T-helper 17 cell (primary cell): ENCODE measurements around the gene PRR5. TPM values are rescaled to one million over a fixed set of nuclear protein-coding genes. Genes with fewer than 3 reads are reported as not detected.
"Not testable (repeated sequence)": the region's sequence is repeated elsewhere in the genome, so short reads cannot be mapped to it uniquely, and the experiment has no call there.

Experiments used
- ATAC-seq: fragments of 150-1000 bp; cut with Tn5 transposase; 2 replicates; pipeline ENCODE4 v1.10.0; 2021; ENCODE audit warnings: mild to moderate bottlenecking, moderate library complexity
- DNase-seq, 3 donors: peaks; one replicate each; pipeline versions ENCODE4 v3.0.0 to v3.0.0-alpha.2; 2020 to 2021
- H3K9me3 ChIP-seq: one replicate; pipeline ENCODE4 v1.7.0; 2013; ENCODE audit warnings: low read length, mild to moderate bottlenecking; ENCODE audit not compliant: control insufficient read depth, poor library complexity, severe bottlenecking
- H3K27ac Mint-ChIP-seq: one replicate; pipeline ENCODE4 v1.8.0; 2022; ENCODE audit warnings: mild to moderate bottlenecking, moderate library complexity, mixed read lengths
- H3K27me3 Mint-ChIP-seq: one replicate; pipeline ENCODE4 v1.8.0; 2022; ENCODE audit warnings: mixed read lengths
- H3K36me3 Mint-ChIP-seq: one replicate; pipeline ENCODE4 v1.8.0; 2022; ENCODE audit warnings: low read depth, mixed read lengths
- H3K4me1 Mint-ChIP-seq: one replicate; pipeline ENCODE4 v1.8.0; 2022; ENCODE audit warnings: mild to moderate bottlenecking, mixed read lengths
- H3K4me3 Mint-ChIP-seq: one replicate; pipeline ENCODE4 v1.8.0; 2022; ENCODE audit warnings: mild to moderate bottlenecking, moderate library complexity, mixed read lengths
- total RNA-seq, 4 donors: library from RNA in 2 of 4; stranded (reverse) in 2 of 4; gene quantifications; one replicate each; pipeline ENCODE4 v1.2.3 and lab custom pipeline; 2022 to 2026

The PRR5 gene
- total RNA-seq, 2 donors from 2014 or later: 51.8 to 52.2 TPM

DNA sequence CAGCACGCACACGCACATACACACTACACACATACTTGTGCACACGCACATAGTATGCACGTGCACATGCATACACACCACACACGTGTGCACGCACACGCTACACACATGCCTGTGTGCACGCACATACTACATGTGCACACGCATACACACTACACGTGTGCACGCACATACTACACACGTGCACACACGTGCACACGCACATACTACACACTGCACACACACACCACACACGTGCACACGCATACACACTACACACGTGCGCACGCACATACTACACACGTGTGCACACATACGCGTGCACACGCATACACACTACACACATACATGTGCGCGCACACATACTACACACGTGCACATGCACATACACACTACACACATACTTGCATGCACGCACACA lies 30.7 kb downstream of the PRR5 start:
- Mint-ChIP-seq H3K36me3 (no peaks in the 10 kb centered on the region), H3K4me1 (no peaks in the 10 kb centered on the region), H3K27ac (peak overlapping the region; percentile 47), H3K4me3 (no peak overlapping the region), H3K27me3 (no peaks in the 10 kb centered on the region)
- H3K9me3 ChIP-seq: no peaks in the 10 kb centered on the region
- no peak for ATAC-seq
- no peak for DNase-seq

DNA sequence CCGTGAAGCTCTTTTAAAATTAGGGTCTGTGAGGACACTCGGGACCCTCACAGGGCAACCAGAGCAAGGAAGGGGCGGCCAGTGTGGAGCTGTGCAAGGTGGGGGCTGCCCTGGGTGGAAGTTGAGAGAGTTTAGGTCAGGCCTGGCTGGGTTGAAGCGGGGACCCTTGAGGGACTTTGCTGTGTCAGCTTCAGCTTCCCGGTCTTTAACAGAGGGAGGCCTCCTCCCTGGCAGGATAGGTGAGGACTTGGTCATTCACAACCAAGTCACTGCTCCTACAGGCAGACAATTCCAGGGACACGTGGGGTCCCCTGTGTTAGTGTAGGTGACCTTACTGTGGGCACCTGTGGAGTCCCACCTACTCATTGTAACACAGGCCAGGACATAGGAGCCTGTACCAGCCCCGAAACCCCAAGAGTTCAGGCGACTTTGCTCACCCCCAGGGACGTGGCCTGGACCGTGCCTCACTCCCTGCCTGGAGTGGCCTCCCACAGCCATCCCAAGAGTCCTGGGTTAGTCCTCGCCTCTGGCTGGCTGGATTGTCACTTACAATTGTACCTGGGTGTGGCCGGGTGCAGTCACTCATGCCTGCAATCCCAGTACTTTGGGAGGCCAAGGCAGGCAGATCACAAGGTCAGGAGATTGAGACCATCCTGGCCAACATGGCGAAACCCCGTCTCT lies 31.6 kb downstream of the PRR5 start:
- DNase-seq: no peak
- ATAC-seq: no peak

DNA sequence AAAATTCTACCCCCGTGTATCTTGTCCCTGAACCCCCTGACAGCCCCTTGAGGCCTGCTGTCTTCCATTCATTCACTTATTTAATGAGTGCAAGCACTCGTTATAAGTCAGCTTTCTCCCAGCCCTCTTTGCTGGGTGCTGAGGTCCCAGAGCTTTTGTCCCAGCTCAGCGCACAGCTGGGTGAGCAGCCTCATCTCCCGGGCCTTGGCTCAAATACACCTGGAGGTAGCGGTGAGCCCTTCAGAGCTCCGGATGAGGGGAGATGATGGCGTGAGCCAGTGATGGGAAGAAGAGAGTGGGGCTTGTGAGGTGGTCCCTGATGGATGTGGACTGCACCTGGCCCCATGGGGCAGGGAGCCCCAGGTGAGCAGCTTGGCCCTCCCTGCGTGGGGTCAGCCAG lies 32.3 kb downstream of the PRR5 start:
- Mint-ChIP-seq H3K4me3 (no peak overlapping the region), H3K27me3 (no peaks in the 10 kb centered on the region), H3K36me3 (no peaks in the 10 kb centered on the region), H3K27ac (peak overlapping the region; percentile 32), H3K4me1 (no peaks in the 10 kb centered on the region)
- no peak for DNase-seq
- no peak for ATAC-seq
- no peaks in the 10 kb centered on the region for H3K9me3 ChIP-seq

More for the DNA sequence above, 31.6 kb downstream of the PRR5 start:
- Mint-ChIP-seq H3K4me1 (no peaks in the 10 kb centered on the region), H3K27ac (no peak overlapping the region), H3K36me3 (no peaks in the 10 kb centered on the region), H3K4me3 (no peak overlapping the region), H3K27me3 (no peaks in the 10 kb centered on the region)
- H3K9me3 ChIP-seq: no peaks in the 10 kb centered on the region

DNA sequence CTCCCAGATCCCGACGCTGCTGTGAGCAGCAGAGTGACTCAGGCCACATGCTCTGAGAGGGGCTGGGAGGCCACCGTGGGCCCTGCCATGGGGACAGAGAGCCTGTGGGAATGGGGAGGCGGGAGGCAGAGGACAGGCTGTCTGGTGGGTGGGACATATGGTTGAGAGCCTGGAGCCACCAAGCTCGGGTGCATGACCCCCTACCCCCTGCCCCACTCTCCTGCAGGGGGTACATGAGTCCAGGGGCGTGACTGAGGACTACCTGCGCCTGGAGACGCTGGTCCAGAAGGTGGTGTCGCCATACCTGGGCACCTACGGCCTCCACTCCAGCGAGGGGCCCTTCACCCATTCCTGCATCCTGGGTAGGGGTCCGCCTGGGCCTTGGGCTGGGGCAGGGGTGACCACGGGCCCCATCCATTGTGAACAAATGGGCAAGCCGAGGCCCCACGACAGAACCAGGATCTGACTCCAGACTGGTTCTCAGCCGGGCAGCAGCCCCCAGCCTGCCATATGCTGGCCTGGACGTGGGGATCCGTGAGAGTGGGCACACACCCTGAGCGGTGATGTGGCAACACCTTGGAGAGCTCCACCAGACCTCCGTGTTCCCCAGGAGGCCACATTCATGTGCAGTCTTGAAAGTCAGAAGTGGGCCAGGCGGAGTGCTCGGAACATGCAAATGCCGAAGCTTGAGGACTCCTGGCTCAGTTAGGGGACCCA lies 33.0 kb downstream of the PRR5 start:
- Mint-ChIP-seq H3K27ac (no peak overlapping the region), H3K27me3 (no peaks in the 10 kb centered on the region), H3K4me3 (no peak overlapping the region), H3K36me3 (no peaks in the 10 kb centered on the region), H3K4me1 (no peaks in the 10 kb centered on the region)
- no peaks in the 10 kb centered on the region for H3K9me3 ChIP-seq
- ATAC-seq (no peak), DNase-seq (no peak)

DNA sequence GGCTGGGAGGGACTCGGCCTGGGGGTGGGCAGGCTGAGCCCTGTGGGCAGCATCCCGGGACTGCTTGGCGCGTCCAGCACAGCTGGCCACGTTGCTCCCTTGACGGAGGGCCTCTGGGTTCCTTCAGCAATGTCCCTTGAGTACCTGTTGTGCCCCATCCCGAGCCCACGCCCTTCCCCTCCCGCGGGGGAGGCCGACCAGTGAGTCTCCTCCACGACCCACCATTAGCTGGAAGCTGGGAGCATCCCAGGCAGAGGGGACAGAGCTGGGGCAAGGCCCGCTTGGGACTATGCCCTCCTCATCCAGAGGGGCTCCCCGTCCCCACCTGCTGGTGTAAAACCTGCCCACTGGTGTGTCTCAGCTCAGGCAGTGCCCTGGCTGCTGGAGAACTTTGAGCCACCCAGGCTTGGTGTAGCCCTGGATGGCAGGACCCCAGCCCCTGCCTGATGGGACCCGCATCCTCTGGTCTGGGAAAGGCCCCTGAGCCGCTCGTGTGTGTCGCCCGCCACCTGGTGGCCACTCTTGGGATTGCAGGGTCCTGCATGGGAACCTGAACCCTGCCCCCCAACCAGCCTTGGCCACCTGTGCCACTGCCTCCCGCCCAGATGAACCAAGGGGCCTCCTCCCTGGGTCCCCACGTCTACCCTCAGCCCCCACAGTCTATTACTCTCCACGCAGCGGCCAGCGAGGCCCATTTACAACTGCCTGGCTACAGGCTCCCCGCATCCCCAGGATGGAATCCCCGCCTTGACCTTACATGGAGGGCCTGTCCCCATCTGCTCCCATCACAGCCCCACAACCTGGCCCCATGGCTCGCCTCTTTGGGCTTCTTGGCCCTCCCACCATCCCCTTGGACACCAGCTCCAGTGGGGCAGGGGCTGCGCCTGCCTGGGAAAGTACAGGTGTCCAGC lies 33.8 kb downstream of the PRR5 start:
- H3K4me3 Mint-ChIP-seq: peak overlapping the region; percentile 52
- DNase-seq (peak; percentile 65 to 83 (median 74)), ATAC-seq (peak; percentile 81)
- H3K4me1 Mint-ChIP-seq: no peaks in the 10 kb centered on the region
- no peaks in the 10 kb centered on the region for H3K36me3 Mint-ChIP-seq
- peak overlapping the region; percentile 72 for H3K27ac Mint-ChIP-seq
- no peaks in the 10 kb centered on the region for H3K27me3 Mint-ChIP-seq
- H3K9me3 ChIP-seq: no peaks in the 10 kb centered on the region

DNA sequence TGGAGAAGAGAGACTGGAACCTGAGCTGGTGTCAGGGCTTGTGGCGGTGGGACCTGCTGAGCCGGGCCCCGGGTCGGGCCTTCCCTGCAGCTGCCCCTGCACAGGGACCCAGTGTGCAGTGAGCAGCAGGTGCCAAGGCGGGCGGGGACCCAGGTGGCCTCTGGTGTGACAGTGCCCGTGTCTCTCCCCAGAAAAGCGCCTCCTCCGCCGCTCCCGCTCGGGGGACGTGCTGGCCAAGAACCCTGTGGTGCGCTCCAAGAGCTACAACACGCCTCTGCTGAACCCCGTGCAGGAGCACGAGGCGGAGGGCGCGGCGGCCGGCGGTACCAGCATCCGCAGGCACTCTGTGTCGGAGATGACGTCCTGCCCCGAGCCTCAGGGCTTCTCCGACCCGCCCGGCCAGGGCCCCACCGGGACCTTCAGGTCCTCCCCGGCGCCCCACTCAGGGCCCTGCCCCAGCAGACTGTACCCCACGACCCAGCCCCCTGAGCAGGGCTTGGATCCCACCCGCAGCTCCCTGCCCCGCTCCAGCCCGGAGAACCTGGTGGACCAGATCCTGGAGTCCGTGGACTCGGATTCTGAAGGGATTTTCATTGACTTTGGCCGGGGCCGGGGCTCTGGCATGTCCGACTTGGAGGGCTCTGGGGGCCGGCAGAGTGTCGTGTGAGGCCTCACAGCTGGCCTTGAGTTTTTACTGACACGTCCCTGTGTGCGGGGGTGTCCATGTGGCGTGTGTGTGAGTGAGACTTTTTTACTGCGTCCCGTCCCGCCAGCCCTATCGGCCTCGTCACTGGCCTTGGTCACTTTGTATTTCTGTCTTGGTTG lies 34.8 kb downstream of the PRR5 start:
- peak overlapping the region; percentile 72 for H3K27ac Mint-ChIP-seq
- no peaks in the 10 kb centered on the region for H3K9me3 ChIP-seq
- H3K27me3 Mint-ChIP-seq: no peaks in the 10 kb centered on the region
- H3K4me1 Mint-ChIP-seq: no peaks in the 10 kb centered on the region
- DNase-seq (no peak), ATAC-seq (no peak)
- H3K36me3 Mint-ChIP-seq: no peaks in the 10 kb centered on the region
- no peak overlapping the region for H3K4me3 Mint-ChIP-seq

DNA sequence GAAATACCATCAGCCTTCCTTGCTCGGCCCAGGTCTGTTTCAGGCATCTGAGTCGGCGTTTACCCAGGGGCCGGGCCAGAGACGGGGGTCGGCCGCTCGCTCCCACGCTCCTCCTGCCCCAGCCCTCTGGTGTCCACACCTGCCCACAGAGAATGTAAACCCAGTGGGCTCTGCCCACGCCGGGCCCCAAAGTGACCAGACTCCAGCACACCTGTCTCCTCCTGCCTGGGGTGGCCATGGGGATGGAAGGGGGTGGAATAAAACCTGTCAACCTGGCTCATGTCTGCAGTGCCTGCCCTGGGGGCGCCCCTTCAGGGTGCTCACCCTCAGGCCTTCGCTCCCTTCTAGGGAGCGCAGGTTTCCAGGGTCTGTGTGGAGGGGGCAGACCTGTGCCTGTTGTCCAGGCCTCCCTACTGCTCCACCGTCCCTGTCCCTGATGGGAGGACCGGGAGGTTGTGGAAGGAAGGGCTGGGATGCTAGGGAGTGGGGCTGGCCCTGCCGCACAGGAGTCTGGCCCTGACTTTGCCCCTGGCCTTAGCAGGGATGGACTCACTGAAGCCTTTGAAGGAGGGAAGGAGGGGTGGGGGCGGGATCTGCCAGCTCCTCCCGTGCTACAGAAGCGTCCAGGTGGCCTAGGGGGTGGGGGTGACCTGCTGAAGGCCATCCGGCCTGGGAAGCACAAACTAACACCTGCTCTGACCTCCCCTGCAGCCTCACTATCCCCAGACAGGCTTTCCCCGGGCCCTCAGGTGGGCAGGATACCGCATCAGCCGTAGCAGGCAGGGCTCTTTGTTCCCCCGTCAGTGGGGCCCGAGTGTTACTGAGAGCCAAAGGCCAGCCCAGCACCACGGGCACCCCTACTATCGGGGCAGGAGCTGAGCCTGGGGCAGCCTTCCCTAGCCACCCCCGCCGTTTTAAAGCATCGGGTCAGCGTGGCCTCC lies 35.7 kb downstream of the PRR5 start:
- no peak overlapping the region for H3K4me3 Mint-ChIP-seq
- H3K4me1 Mint-ChIP-seq: no peaks in the 10 kb centered on the region
- no peaks in the 10 kb centered on the region for H3K27me3 Mint-ChIP-seq
- DNase-seq (no peak), ATAC-seq (no peak)
- H3K27ac Mint-ChIP-seq: no peak overlapping the region
- no peaks in the 10 kb centered on the region for H3K36me3 Mint-ChIP-seq
- no peaks in the 10 kb centered on the region for H3K9me3 ChIP-seq

DNA sequence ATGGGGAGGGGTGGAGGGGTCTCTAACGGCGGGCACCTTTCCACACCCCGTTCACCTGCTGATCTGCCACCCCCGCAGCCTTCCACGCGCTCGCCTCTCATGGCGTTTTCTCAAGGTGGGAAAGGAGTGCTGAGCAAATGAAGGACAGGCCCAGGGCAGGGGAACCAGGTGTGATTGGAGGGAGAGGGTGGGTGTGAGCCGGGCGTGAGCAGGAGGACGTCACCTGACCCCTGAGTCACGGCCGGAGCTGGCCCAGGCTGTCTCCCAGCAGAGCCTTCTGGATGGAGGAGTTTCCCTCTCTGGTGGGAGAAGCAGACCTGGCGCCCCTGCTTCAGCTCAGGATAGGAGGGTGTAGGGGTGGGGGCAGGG lies 36.3 kb downstream of the PRR5 start:
- no peaks in the 10 kb centered on the region for H3K36me3 Mint-ChIP-seq
- no peaks in the 10 kb centered on the region for H3K4me1 Mint-ChIP-seq
- H3K27ac Mint-ChIP-seq: no peak overlapping the region
- no peak for DNase-seq
- no peaks in the 10 kb centered on the region for H3K27me3 Mint-ChIP-seq
- no peak for ATAC-seq
- H3K4me3 Mint-ChIP-seq: no peak overlapping the region
- no peaks in the 10 kb centered on the region for H3K9me3 ChIP-seq

DNA sequence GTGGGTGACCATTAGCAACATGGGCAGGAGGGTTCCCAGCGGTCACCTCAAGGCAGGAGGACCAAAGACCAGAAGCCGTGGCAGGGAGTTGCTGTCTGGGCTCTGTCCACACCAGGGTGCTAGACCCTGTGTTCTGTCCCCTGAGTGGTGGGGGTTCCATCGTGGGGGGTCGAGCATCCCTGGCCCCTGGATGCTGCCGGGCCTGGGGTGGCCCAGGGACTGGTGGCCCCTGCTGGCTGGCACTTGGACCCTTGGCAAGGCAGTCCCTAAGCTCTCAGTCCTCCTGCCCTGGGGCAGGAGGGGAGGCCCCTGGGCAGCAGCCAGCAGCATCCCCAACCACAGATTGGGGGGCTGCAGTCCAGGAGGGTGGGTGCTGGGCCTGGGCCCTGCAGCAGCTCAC lies 37.0 kb downstream of the PRR5 start:
- DNase-seq: no peak
- Mint-ChIP-seq H3K27ac (no peak overlapping the region), H3K36me3 (no peaks in the 10 kb centered on the region), H3K4me1 (no peaks in the 10 kb centered on the region), H3K4me3 (no peak overlapping the region), H3K27me3 (no peaks in the 10 kb centered on the region)
- H3K9me3 ChIP-seq: no peaks in the 10 kb centered on the region
- no peak for ATAC-seq

DNA sequence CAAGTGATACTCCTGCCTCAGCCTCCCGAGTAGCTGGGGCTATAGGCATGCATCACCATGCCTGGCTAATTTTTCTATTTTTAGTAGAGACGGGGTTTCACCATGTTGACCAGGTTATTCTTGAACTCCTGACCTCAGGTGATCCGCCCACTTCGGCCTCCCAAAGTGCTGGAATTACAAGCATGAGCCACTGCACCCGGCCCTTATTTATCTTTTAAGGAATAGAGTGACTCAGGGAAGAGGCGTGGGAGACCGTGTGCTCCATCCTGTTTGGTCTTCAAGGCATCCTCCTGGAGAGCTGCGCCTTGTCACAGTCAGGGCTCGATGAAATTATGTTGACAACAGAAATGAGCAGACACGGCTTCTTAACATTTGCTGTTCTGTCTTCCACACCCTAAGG lies 37.7 kb downstream of the PRR5 start:
- not testable (repeated sequence) for ATAC-seq, H3K4me1 Mint-ChIP-seq, H3K4me3 Mint-ChIP-seq, H3K27ac Mint-ChIP-seq, H3K36me3 Mint-ChIP-seq, H3K27me3 Mint-ChIP-seq, DNase-seq, H3K9me3 ChIP-seq

DNA sequence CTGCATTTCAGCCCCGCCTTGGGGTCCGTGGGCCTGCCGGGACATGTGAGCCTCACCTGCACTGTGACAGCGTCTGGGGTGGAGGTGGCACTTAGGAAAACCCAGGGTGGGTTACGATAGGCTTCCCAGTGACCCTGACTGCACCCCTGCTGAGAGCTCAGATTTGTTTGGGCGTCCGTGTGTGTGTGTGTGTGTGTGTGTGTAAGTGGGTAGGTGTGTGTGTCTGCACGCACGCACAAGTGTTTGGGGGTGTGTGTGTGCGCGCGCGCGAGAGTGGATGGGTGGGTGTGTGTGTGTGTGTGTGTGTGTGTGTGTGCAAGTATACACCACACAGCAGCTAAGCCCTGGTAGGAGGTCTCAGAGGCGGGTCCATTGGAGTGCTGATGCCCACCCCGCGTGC lies 38.3 kb downstream of the PRR5 start:
- Mint-ChIP-seq H3K36me3 (no peaks in the 10 kb centered on the region), H3K4me3 (no peak overlapping the region), H3K27me3 (no peaks in the 10 kb centered on the region), H3K27ac (peak overlapping the region; percentile 56), H3K4me1 (no peaks in the 10 kb centered on the region)
- ATAC-seq (no peak), DNase-seq (no peak)
- H3K9me3 ChIP-seq: no peaks in the 10 kb centered on the region

DNA sequence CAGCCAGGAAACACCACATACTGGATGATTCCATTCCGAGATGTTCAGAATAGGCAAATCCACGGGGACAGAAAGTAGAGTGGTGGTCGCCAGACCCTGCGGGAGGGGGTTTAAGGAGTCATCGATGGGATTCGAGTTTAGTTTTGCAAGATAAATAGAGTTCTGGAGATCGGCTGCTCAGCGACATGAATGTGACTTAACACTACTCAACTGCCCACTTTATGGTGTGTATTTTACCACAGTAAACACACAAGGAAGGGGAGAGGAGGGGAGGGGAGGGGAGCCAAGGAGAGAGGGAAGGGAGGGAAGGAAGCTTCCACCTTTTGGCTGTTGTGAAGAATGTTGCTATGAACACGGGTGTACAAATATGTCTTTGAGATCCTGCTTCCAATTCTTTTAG lies 39.9 kb downstream of the PRR5 start:
- Mint-ChIP-seq H3K4me3 (no peak overlapping the region), H3K4me1 (no peaks in the 10 kb centered on the region), H3K27me3 (peaks cover 6% of the 10 kb centered on the region), H3K27ac (no peak overlapping the region), H3K36me3 (no peaks in the 10 kb centered on the region)
- ATAC-seq (no peak), DNase-seq (no peak)
- no peaks in the 10 kb centered on the region for H3K9me3 ChIP-seq
